Limb (tissue), 2 donors: ENCODE results near the gene FN1.
A peak's percentile ranks its signal among the peaks of the same experiment; 100 is the strongest.
"Not testable (repeated sequence)": the region's sequence is repeated elsewhere in the genome, so short reads cannot be mapped to it uniquely, and the experiment has no call there.

ENCODE experiments used
- DNase-seq, 2 donors: peaks; one replicate each; pipeline ENCODE4 v3.0.0-alpha.2; 2016; ENCODE audit errors: extremely low spot score in 2 of 2

The FN1 gene

DNA sequence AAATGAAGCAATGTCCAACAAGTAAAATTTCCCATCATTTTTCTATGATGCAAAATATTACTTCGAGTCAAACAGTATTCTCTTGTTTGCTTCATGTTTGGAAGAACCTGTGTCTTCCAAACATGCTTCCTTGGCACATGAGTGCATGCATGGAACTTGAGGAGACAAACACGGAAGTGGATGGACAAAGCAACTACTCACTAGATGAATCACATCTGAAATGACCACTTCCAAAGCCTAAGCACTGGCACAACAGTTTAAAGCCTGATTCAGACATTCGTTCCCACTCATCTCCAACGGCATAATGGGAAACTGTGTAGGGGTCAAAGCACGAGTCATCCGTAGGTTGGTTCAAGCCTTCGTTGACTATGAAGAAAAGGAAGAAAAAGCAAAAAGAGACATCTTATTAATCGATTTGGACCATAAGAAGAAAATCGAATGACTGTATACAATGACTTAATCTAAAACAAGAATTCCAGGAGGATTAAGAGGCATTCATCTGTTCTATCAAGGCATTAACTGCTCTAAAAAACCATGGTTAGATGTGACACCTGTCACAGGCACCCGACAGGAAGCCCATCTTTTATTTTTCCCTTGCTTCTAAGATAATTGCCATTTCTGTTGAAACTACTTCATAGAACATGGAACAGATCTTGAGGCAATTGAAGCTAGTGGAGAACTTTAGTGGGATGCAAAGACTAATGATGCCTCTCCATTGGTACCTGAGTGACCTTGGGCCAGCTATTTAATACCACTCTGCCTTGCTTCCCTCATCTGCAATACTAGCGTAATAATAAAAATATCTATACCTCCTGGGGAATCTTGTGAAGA lies 68.0 kb downstream of the FN1 start:
- no peak for DNase-seq

DNA sequence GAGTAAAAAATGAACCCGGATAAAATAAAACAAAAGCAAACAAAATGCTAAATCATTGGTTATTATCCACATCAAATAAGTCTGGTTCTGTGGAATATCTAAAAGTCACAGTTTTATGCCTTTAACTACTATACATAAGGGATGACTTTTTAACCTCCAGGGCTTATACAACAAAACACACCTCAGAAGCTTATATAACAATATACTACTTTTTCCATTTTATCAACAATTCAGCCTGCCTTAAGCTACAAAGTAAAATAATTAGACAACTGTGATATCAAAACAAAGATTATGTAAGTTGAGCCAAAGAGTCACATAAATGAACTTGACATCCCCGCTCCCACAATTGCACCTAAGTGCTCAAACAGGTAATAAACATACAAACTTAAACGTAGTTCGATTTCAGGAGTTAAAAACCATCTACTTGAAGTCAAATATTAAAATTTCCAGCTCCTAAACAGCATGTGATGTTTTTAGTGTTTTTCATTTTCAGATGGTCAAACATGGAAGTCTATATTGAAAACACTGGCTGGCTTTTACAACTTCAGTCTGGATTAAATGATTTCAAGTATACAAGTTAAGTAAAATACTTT lies 69.3 kb downstream of the FN1 start:
- no peak for DNase-seq

- DNase-seq = no peak
Observed at GRCh38 chr2:215365184-215365658, 70.6 kb downstream of the FN1 start.

- no peak for DNase-seq
Observed at GRCh38 chr2:215364157-215365155, 71.4 kb downstream of the FN1 start.

DNA sequence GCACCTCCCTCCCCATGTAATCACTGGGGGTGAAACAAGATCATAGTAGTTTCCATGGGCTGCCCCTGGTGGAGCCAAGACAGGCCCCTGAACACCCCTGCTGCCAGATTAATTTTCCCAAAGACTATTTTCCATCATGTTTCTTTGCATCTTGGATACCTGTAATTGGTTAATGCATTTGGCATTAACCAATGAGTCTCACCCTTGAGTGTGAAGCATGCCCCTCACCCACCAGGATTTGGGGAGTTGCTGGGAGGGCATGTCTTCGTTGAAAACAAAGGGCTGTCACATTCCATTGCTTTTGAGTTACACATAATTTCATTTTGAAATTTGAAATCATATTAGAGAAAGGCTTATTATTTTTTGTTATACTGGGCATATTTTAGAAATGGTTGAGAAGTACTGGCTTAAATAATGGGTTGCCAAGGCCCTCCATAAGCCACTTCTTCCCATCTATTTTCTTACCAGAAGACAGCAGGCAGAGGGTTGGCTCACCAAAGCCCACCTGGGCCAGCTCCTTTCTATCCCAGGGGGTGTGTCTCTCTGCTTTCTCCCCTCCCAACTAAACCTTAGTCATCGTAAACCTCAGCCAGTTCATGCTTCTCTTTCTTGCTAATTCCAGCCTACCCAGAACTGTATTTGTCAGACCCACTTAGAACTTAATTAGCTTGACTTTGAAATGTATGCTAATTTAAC lies 72.3 kb downstream of the FN1 start:
- DNase-seq = no peak

DNA sequence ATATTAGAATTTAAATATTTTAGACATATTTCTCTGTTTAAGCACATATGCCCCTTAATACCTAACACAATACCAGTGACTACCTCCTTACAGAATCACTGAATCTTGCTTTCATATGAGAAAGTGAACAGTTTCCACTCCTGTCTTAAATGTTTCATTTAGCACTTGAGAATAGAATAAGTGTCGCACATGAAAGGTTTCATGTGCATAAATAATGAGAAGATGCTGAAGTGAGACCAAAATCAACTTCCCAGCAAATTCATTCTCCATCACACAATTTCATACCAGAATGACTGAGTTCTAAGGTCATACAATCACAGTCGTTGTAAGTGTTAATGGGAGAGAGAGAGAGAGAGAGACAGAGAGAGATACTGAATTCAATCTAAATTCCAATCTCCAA lies 72.8 kb downstream of the FN1 start:
- no peak for DNase-seq

DNA sequence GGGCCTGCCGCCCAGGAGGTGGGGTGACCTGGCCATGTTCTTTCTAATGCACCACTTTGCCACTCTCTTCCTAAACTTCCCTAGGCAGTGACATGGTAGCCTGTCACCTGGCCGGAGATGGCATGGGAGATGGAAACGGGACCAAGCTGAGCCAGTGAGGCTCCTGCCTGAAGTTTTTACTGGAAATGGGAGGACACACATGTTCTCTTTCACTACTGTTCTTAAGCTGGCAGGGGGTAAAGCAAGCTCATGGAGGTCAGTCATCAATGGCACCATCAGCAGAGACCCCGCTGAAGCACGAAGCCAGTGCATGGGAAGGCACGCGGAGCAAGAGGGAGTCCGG lies 73.3 kb downstream of the FN1 start:
- DNase-seq = no peak

DNA sequence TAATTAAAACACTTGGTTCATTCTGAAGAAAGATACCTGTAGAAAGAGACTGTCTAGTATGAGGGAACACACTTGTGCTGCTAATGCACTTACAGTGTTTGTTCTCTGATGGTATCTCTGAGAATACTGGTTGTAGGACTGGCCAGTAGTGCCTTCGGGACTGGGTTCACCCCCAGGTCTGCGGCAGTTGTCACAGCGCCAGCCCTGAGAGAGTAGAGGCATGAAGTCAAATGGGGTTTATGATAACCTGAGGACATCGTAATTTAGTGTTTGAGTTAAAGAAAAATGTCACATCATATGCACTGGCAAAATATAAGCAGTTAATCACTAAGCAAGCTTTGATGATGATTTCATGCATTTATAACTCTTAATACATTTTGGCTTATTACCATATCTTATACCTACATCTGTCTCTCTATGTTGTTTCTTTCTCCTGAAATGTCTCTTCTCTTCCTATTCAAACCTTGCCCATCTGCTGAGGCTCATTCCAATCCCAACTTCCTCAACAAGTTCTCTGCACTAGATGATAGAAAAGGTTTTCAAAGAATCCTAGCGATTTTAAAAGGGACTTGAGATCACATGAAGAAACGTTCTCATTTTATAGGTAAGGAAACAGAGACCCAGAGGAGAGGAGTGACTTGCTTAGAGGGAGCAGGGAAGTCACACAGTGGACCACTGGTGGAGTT lies 73.8 kb downstream of the FN1 start:
- DNase-seq = no peak

- DNase-seq = no peak
Observed at GRCh38 chr2:215361211-215361875, 74.5 kb downstream of the FN1 start.

- DNase-seq = no peak
Observed at GRCh38 chr2:215360596-215360995, 75.3 kb downstream of the FN1 start.

- DNase-seq = not testable (repeated sequence)
Observed at GRCh38 chr2:215360059-215360458, 75.8 kb downstream of the FN1 start.

DNA sequence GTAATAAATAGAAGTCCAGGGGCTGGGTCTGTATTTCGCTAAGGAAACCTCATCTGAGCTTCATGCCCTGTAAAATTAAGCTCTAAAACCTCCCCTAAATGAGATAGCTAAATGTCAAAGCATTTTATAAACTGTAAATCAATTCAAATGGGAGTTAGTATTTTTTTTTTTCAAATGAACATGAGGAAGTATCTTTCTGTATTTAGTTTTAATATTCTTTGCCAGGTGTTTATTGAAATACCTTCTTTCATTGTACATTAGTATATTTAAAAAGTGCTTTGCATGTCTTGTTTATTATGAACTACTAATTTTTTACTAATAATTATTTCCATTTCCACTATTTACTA lies 76.3 kb downstream of the FN1 start:
- DNase-seq = no peak

DNA sequence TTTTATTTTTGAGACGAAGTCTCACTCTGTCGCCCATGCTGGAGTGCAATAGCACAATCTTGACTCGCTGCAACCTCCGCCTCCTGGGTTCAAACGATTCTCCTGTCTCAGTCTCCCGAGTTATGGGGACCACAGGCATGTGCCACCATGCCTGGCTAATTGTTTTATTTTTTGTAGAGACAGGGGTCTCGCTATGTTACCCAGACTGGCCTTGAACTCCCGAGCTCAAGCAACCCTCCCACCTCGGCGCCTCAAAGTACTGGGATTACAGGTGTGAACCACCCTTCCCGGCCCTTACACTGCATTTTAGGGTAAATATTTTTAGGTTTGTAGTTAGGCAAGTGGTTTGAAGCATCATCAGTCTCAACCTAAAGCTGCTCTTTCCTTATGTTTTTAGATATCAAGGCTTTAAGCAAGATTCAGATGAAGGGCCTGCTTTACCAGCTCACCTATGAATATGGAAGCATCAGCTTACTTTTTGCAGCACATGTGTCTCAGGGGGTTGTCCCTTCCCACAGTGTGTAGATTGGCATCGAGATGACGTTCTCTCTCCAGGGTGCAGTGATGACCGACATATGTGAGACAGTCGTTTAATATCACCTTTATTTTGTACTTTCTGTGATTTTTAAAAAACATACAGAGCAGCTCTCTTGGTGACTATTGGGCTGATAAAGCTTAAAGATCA lies 76.8 kb downstream of the FN1 start:
- no peak for DNase-seq

DNA sequence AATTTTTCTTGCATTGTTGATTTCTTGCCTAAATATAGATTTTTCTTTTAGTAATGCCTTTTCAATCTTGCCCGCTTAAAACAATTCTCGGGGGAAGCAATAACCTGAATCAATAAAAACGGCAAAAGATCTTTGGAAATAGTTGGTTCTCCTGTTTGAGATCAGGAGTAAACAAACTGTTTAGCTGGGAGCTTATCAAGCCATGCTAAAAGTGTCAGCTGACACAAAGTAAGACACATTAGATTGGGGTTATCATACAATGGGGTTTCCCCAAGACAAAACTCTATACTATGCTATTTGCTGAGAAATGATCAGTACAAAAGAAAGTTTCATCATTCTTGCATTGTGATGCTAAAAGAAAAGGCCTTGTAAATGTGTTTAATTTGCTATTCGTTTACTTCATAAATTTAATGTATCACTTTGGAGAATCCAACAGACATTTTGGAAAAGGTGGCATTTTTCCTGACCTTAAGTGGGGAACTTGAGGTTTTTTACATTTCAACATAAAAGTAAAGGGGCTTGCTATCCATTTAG lies 77.5 kb downstream of the FN1 start:
- no peak for DNase-seq

- DNase-seq = no peak
Observed at GRCh38 chr2:215357660-215358059, 78.2 kb downstream of the FN1 start.

GRCh38 chr2:215356948-215357461 lies 78.9 kb downstream of the FN1 start:
- DNase-seq = peak in 1 of 2 donors; percentile 51

DNA sequence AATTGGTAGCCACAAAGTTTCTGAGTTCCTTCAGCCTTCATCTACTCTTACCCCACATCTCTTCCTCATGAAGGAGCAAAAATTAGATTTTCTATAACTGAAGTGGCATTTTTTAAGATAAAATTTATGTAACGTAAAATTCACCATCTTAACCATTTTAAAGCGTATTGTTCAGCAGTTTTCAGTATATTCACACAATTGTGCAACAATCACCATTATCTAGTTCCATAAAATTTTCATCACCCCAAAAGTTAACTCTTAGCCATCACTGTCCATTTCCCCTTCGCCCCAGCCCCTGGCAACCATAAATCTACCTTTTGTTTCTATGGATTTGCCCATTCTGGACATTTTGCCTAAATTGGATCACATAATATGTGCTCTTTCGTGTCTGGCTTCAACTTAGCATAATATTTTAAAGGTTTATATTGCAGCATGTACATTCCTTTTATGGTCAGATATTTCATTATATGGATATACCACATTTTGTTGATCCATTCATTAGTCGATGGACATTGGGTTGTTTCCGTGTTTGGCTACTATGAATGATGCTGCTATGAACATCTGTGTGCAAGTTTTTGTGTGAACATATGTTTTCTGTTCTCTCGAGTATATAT lies 79.4 kb downstream of the FN1 start:
- DNase-seq = no peak

- no peak for DNase-seq
Observed at GRCh38 chr2:215355801-215356200, 80.1 kb downstream of the FN1 start.
